HG03378 (cell line): ENCODE data around the gene TSPEAR.
"Not testable (repeated sequence)": the region's sequence is repeated elsewhere in the genome, so short reads cannot be mapped to it uniquely, and the experiment has no call there.

Experiments used
- ATAC-seq: cut with Tn5 transposase; IDR thresholded peaks from one replicate; pipeline ENCODE4 v1.9.1; 2021; ENCODE audit warnings: mild to moderate bottlenecking, moderate library complexity; ENCODE audit not compliant: unreplicated experiment

The TSPEAR gene

DNA sequence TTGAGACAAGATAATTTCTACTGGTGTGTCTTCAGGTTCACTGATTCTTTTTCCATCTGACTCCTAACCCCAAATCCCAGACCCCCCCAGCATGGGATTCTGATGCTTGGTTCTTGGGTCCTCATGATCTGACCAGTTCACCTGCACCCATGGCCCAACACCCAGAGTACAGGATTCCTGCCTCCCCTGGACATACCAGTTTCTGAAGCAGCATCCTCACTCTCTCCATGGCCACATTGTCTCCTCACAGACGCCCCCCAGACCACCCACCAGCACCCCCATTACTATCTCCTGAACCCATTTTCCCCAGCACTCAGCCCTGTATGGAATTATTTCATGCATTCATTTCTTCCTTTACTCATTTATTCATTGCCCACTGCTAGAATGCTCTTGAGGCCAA is 54.5 kb downstream of the TSPEAR start:
- no peak for ATAC-seq

DNA sequence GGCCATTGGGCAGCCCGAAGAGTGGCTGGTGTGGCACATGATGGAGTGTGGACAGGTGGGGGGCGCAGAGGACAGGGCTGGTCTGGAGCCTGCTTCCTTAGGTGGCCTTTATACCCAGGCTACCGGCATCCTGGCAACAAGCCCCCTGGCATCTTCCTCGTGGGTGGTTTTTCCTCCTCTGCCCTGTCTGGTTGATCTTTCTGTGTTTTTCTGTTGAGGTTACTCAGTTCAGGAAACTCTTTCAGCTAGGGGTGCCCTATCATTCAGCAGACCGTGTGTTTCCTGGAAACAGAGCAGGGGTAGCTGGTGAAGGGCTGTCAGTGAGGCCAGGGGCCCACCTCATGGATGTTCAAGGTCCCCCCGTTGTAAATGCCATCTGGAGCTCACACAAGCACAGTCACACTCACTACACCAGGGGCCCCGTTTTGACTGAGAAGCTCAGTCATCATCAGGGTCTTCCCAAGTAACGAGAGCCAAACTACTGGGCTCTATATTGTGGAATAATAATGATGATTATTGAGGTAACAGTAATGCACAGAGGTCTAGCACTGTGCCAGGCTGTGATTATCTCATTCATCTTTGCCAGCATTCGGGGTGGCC is 56.7 kb downstream of the TSPEAR start, which contains the start of gene KRTAP12-4:
Gene KRTAP12-4 (minus strand): TSS at position 84 of the 600 bp plus-strand sequence. CDS start 45 bp downstream, at position 39.
- ATAC-seq = no peak

DNA sequence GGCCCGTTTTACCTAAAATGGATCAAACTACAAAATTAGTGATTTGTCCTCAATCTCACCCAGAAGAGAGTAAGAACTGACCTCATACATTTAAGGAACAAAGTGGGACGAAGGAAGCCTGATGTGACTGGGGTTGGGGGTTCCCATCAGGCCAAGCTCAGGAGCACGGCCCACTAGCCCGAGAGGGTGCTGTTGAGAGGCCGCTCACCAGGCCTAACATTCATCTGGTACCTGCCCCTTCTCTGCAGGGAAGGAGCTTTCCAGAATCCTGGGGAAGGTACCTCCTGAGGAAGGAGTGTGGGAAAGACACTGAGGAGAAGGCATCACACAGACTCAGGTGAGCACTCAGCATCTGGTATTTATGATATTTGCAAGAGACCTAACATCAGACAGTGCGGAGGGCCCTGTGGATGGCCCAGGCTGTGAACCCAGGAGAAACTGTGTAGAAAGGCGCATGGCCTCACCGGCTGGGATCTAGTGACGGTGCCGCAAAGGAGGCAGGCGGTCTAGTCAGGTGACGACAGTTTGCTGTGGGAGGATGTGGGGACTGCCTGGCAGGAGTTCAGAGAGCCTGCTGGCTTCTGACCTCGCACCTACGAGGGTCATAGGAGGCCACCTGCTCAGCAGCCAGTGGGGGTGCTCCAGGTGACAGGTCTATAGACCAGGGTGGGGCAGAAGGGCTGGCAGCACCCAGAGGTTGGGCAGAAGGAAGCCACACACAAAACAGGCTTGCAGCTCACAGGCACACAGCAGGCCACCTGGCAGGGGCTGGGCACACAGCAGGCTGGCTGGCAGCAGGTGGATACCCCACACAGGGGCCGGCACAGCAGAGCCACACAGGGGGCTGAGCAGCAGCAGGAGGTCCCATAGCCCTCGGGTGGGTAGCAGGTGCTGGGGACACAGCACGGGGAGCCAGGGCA is 57.5 kb downstream of the TSPEAR start:
- no peak for ATAC-seq

DNA sequence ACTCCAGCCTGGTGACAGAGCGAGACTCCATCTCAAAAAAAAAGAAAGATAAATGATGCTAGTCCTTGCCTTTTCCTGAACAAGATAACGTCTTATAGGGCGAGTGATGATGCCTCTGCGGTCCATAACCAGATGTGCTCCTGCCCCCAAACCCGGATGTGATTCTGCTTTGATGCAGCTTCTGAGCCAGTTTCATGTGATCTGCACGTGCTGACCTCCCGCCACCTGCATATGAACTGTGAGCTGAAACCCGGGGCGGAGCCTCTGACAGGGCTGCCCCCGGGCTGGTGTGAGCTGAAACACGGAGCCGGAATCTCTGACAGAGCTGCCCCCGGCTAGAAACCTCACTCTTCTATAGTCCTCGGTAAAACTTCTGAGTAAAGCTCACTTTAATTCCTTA is 58.2 kb downstream of the TSPEAR start:
- no peak for ATAC-seq

DNA sequence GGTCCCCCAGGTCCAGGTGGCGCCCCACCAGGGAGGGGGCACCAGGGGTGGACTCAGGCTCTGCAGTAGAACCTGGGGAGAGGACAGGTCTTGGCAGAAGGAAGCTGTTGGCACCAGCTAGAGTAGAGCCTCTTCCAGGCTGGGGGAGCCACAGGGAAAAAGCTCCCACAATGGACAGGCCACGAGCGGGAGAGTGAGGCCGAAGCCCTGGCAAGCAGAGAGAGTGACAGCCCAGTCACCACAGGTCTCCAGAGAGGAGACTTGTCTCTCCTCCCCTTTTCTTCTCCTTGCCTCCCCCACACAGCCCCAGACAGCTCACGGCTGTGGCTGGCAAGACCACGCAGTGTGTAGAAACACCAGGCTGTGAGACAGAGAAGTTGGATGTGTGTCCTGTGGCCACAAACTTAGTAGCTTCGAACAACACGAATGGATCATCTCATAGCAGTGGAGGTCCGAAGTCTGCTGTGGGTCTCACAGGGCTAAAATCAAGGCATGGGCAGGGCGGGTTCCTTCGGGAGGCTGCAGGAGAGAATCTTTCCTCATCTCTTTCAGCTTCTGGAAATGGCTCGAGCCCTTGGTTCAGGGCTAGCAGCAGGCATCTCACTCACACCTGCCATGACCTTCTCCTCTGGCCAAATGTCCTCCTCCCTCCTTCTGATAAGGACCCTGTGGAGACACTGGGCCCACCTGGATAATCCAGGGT is 60.2 kb downstream of the TSPEAR start:
- no peak for ATAC-seq

DNA sequence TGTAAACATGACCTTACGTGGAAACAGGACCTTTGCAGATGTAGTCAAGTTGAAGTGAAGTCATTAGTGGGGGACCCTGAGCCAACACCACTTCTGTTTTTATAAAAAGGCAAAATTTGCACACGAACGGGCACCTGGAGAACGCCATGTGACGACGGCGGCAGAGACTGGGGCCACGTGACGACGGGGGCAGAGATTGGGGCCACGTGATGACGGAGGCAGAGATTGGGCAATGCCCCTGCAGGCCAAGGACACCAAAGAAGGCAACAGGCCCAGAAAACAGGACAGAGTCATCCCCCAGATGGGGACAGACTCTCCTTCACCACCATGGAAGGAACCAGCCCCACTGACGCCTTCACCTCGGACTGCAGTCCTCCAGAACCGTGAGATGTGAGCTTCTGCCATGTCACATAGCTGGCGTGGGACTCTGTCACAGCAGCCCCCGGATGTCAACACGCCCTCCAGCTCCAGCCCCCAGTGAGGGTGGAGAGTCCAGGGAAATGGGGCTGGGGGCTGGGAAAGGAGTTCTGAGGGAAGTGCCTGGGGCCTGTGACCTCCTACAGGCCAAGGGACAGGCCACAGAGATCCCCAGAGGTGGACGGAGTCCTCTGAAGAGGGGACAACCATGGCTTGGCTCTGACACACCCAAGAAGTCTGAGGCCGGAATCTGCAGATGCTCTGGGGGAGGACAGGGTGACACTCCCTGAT is 61.0 kb downstream of the TSPEAR start:
- ATAC-seq = no peak

DNA sequence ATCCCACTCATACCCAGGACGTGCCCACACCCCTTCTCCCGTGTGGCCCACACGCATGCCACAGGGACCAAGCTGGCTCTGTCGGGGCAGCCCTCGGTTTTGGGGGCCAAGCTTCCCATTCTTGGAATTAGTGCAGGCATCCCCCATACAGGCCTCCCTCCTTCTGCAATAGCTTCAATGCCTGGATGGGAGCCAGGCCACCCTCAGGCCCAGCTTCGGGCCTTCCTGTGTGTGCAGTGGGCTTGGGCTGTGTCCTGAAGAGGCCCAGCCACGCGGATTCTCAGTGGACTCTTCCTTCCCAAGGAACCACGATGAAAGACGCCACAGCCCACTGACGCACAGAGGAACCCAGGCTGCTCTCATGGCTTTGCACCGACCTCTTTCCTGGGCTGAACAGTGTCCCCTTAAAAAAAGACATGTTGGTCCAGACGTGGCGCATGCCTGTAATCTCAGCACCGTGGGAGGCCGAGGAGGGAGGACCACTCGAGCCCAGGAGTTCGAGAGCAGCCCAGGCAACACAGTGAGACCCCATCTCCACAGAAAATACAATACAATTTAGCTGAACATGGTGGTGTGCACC is 61.8 kb downstream of the TSPEAR start:
- no peak for ATAC-seq

DNA sequence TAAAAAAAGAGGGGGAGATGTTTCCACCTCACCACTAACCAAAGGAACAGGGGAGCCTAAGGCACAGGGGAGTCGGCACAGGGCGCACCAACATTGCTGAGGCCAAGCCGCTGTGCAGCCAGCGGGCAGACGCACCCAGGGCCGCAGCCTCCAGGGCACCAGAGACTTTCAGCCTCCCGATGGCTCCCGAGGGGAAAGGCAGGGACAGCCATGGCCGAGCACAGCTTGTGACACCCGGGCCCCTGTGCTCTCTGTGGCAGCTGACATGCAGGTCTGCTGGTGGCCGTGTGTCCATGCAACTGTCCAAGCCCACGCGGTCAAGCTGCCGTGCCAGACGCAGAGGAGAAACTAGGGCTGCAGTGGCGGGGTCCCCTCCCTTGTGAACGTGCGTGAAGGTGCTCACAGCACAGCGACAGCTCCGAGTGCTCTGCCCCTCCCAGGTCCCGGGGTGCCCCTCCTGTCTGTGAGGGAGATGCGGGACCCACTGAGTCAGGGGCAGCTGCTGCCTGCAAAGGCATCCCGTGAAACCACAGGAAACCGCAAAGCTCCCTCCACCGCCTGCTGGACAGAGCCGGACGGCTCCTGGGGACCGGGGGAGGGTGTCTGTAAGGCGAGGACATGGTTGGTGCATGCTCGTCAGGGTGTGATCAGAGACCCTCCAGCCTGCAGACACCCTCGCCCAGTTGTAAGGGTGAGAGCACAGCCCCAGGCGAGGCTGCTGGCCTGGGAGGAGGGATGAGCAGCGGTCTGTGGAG is 62.6 kb downstream of the TSPEAR start:
- no peak for ATAC-seq

DNA sequence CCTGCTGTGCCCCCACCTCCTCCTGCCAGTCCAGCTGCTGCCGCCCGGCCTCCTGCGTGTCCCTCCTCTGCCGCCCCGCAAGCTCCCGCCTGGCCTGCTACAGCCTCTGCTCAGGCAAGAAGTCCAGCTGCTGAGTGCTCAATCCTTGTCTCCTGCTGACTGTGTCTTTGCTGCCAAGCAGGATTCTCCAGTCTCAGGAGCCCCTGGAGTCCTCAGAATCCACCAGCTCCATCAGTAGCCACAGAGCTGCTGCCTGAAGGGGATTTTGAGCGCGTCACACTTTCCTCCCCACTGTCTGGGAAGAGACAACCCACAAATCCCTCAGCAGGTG is 64.2 kb downstream of the TSPEAR start:
- no peak for ATAC-seq

DNA sequence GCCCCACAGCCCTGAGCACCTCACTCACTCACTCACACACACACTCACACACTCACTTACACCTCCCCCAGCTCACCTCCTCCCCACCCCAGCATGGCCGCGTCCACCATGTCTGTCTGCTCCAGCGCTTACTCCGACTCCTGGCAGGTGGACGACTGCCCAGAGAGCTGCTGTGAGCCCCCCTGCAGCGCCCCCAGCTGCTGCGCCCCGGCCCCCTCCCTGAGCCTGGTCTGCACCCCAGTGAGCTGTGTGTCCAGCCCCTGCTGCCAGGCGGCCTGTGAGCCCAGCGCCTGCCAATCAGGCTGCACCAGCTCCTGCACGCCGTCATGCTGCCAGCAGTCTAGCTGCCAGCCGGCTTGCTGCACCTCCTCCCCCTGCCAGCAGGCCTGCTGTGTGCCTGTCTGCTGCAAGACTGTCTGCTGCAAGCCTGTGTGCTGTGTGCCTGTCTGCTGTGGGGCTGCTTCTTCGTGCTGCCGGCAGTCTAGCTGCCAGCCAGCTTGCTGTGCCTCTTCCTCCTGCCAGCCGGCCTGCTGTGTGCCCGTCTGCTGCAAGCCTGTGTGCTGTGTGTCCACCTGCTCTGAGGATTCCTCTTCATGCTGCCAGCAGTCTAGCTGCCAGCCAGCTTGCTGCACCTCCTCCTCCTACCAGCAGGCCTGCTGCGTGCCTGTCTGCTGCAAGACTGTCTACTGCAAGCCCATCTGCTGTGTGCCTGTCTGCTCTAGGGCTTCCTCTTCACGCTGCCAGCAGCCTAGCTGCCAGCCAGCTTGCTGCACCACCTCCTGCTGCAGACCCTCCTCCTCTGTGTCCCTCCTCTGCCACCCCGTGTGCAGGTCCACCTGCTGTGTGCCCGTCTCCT is 64.8 kb downstream of the TSPEAR start, which contains the start of gene KRTAP10-11:
Gene KRTAP10-11 (plus strand): TSS at position 49 of the 856 bp plus-strand sequence. CDS start 45 bp downstream, at position 94.
- not testable (repeated sequence) for ATAC-seq

DNA sequence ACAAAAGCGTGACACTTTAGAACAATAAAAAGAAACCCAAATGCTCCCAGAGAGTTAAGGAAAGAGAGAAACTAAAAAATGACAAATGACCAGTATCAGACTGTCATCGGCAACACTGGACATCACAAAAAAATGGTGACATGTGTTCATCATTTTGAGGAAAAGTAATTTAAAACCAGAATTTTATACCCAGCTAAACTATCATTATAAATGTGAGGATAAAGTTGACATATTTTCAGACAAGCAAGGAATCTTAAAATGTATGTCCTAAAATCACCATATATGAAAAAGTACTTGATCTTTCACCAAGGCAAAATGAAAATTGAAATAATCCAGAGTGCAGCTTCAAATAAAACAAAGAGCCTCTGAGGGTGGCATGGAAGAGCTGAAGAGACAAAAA is 66.5 kb downstream of the TSPEAR start:
- no peak for ATAC-seq

DNA sequence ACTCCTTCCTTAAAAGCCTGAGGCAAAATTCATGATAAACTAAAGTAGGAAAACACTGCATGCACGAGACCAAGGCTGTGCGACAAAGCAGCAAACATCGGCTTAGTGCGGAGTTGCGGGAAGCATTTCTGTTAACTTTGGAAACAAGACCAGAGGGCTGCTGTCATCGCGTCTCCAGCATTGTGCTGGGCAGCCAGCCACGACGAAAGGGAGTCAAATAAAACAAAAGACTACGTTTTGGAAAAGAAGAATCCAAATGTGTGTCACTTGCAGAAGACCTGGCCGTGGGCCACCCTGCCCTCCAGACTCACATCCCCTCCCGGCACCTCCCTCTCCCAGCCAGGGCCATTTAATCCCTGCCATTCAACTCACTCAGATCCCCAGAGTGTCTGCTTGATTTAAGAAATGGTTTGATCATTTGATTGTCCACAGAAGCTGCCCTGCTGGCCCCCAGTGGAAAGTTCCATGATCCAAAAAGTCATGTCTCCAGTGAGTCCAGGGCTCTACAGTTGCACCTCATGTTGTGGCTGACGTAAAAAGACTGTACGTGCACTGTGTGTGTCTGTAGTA is 67.5 kb downstream of the TSPEAR start:
- no peak for ATAC-seq

DNA sequence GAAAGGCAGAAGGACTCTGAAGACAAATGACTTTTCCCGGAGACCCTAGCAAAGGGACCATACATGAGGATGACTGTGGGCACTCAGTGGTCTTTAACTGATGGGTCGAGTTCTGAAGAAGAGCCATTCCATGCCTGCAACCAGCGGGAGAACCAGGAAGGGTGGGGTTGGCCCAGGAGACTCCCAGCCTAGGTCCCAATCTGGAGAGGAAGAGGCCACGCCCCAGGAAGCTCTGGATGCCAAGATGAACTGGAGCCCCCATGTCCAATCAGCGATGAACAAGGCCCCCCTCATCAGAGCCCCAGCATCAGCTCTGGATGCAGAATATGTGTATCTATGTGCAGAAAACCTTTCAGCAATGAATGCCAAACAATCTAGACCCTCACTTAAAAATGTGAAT is 70.6 kb downstream of the TSPEAR start:
- no peak for ATAC-seq

DNA sequence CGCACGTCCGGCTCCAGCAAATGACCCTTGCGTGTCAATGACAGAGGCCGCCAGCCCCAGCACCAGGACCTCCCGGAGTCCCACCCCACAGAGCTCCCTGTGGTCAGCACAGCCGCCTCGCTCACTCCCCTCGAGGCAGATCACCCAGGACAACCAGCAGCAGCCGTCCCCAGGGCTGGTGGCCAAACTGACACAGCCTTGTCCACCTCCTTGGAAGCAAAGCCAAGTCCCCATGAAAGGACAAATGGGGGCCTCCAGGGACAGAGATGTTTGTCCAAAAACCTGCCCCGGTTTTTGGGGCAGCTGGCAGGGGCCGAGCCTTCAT is 72.1 kb downstream of the TSPEAR start:
- no peak for ATAC-seq

DNA sequence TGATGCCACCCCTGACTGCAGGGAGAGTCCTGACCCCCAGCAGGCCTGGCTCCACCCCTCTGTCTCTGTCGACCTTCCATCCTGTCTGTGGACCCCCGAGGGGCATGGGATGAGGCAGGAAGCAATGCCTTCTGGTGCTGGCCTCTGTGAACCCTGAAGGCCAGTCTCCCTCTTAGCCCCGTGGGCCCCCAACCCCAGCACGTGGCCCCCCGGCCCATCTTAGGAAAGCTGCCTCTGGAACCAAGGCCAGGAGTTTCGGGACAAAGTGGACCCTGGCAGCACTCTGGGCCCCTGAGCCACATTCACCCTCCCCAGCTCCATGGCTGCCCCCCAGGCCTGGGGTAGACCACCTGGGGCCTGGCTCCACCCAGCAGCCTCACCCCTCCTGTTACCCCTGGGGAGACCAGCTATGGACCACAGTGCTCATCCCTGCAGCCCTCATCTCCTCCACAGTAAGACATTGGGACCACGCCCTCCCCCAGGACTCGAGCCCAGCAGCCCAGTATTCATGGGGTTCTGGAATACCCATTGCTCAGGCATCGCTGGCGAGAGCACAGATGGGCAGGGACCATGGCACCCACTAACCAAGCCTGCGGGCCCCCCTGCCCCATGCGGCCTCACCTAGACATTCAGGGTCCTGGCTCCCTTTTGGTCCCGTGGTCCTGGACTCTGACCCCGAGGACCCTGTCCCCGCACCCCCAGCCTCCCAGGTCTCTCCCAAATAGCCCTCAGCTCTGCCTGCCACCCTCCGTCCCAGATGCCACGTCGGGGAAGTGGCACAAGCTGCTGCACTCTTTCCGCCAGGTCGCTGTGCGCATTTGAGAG is 72.7 kb downstream of the TSPEAR start:
- not testable (repeated sequence) for ATAC-seq

DNA sequence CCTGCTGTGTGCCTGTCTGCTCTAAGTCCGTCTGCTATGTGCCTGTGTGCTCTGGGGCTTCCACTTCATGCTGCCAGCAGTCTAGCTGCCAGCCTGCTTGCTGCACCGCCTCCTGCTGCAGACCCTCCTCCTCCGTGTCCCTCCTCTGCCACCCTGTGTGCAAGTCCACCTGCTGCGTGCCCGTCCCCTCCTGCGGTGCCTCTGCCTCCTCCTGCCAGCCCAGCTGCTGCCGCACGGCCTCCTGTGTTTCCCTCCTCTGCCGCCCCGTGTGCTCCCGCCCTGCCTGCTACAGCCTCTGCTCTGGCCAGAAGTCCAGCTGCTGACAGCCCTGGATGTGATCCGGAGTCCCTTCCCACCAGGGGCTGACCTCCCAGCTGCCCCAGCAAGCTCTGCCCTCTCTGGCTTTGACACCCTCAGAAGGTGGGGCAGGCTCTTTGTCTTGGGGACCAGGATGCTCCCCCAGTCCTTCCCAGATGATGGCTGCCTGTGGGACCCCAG is 73.5 kb downstream of the TSPEAR start:
- not testable (repeated sequence) for ATAC-seq

DNA sequence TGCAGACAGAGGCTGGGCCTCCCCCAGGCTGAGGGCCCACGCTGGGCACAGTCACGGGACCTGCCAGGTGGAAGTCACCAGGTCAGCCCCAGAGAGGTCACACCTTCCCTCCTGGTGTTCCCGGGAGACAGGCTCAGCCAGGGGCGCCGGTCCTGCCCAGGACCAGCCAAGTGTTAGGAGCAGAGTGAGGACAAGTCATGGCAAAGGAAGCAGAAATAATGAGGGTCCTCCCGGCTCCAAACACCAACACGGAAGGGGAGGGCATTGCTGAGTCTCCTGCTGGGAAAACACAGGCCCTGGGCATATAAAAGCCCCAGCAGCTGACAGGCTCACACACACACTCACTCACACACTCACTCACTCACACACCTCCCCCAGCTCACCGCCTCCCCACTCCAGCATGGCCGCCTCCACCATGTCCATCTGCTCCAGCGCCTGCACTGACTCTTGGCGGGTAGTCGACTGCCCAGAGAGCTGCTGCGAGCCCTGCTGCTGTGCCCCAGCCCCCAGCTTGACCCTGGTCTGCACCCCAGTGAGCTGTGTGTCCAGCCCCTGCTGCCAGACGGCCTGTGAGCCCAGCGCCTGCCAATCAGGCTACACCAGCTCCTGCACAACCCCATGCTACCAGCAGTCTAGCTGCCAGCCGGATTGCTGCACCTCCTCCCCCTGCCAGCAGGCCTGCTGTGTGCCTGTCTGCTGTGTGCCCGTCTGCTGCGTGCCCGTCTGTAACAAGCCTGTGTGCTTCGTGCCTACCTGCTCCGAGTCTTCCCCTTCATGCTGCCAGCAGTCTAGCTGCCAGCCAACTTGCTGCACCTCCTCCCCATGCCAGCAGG is 74.1 kb downstream of the TSPEAR start, which contains the start of gene KRTAP10-10:
Gene KRTAP10-10 (plus strand): TSS at position 339 of the 833 bp plus-strand sequence. CDS start 62 bp downstream, at position 401.
- no peak for ATAC-seq
